Measurements from ENCODE around the gene PHETA1.

DNA sequence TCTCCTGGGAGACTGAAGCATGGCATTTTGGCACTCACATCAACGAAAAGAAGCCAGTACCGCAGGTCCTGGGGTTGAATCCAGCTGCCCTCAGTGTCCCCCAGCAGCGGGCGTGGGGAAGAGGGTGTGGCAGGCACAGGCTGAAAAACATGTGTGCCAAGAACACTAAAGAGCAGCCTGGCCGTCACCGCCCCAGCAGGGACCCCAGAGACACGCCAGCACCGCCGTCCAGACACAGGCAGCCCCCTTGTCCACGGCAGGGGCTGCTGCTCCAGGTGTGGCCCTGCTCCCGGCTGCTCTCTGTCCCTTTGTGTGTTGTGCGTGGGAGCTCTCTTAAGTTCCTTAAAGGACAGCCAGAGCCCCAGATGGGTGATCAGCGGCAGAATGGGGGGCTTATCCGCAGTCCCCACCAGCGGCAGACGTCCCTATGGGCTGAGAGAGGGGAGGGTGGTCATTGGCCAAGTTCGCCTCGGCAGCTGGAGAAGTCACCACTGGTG lies 556 bp downstream of the PHETA1 start:
- TF ChIP-seq BHLHE40 (IDR thresholded peaks at IDR 0.05; ENCODE audit: borderline replicate concordance) (no peak), FOXA1 (IDR thresholded peaks at IDR 0.05) (no peak), HDGF (IDR thresholded peaks at IDR 0.05; ENCODE audit: borderline replicate concordance) (no peak)

All from HEK293T (cell line).